HL-60/S4 treated with retinoic acid at 250 ng/mL for 4 days and 3 days (cell line): ENCODE measurements around the gene GSTT4.
"Not testable (repeated sequence)": the region's sequence is repeated elsewhere in the genome, so short reads cannot be mapped to it uniquely, and the experiment has no call there.

ENCODE experiments used
- in situ Hi-C: fragments of 300-500 bp; cut with MboI; formaldehyde crosslinking; loops from 2 replicates; pipeline ENCODE4 v1.7.0; 2022; ENCODE audit warnings: low sequenced_read_pairs

The GSTT4 gene

DNA sequence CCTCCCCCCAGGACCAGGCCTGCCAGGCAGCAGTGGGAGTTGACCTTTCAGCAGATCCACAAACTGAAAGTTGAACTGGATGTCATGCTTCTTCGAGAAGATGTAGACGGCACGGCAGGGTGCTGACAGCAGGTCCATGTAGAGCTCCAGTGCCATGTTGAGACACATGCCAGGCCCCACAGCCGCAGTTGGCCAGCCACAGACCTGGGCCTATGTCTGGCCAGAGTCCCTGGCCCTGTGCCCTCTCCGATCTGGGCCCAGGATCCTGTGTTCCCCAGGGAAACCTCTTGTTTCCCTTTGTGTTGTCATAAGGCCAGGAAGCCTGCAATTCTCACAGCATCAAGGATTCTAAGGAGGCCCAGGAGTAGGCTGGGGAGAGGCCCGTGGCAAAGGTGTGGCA lies at the start of gene GSTT4:
Gene GSTT4, minus strand, starts transcription at position 253 of the 400 bp plus-strand sequence. Its CDS starts 97 bp downstream, at position 156.
- in situ Hi-C loops = loop anchor here (5.0 to 25.0 kb wide), 2 partner anchors 68 to 532 kb away; no protein-coding TSS in a partner anchor

DNA sequence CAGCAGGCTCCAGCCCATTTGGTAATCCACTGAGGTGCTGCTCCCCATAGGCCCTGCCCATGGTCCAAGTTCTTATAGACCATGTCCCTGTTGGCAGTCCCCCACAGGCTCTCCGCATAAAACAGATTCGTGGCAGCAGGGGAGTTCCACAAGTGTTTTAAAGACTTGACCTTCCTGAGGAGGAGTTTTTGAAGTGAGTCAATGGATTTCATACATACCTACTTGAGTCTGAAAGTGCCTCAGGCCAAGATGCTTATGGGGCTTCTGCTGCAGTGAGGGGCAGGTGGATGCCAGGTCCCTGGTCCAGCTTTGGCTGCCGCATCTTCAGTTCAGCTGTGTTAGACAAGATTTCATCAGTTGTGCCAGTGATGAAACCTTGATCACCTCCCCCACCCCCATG lies 49.1 kb upstream of the GSTT4 start:
- in situ Hi-C loops = no loop called here

DNA sequence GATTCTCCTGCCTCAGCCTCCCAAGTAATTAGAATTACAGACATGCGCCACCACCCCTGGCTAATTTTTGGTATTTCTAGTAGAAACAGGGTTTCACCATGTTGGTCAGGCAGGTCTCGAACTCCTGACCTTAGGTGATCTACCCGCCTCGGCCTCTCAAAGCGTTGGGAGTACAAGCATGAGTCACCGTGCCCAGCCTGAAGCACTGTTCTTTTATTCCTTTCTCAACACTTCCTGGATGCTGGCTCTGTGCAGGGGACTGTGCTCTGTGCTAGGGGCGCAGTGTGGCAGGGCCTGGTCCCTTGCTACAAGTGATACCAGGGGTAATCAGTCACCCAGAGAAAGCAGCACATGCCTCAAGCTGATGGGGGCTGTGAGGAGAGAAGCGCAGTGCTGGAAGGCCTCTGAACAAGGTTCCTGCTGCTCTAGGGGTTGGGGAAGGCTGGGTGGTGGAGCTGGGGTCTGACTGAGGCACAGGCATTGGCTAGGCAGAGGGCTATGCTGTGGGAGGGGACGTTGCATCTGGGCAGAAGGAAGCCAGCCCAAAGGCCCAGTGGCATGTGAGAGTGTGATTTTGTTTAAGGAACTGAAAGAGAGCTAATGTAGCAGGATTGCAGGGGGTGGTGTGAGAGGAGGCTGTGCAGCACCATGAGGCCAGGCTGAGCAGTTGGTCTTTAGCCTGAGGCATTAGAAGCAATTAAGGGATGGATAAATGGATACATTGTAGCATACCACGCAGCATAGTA lies 48.4 kb upstream of the GSTT4 start:
- in situ Hi-C loops = no loop called here

DNA sequence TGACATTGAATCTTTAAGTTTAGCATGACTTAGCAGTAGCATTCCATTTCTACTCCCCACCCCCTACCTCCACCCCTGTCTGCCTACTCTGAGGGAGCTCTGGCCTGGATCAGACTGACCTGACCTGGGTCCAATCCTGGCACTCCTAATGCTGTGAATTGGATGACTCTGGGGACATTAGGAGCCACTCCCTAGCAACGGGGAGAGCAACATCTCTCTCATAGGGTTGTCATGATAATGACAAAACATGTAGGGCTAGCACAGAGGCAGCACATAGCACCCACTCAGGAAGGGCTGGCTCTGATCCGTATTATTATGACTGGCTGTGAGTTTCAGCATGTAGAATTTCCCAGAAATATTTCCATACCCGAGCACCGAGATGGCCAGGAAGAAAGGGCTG lies 46.3 kb upstream of the GSTT4 start:
- in situ Hi-C loops = no loop called here

DNA sequence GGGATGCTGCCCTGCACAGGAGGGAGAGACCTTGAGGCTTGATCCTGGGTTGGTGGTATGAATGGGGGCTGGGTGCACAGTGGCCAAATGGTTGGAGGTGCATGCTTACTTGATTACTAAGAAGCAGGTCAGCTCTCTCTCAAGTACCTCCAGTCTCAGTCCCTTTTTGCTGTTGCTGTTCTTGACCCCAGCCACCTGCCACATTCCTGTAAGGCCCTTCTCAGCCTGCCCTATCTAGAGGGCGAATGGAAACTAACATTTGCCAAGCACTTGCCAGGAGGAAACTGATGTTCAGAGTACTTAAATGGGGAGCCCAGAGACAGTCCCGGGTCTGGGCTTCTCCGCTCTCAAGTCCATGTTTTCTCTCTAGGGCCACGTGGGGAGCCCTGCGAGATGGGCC lies 45.8 kb upstream of the GSTT4 start:
- in situ Hi-C loops = no loop called here

DNA sequence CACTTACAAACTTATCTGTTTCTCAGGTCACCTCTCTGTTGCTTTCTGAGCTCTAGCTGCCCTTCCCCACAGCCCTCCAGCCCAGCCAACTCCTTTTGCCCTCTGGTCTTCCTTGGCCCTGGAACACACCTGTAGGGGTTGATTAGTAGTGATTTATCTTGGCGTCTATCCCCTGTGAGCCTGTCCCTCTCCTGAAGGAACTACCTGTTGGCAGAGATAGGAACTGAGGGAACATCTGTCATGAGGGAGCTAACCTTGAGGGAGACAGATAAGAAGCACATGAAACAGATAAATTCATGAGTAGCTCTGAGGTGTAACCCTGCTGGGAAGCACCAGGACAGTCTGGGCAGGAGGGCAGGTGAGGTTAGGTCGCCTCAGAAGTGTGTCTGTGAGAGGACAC lies 44.7 kb upstream of the GSTT4 start:
- in situ Hi-C loops = no loop called here

DNA sequence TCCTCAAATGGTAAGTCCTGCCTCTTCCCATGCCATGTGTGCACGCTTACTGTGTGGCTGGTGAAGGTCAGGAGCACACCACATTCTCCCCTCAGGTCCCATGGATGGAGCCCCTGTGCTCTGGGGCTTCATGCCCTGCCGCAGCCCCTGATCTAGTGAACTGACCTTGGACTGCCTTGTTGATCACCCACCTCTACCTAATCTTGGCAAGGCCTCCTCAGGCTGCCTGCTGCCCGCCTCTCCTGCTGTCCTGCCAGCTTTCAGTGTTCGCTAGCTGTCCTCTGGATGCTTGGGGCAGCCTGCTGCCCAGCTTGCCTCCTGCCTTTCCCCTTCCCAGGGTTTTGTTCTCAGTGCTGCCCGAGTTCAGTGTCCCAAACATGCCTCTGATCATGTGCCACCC lies 44.0 kb upstream of the GSTT4 start:
- in situ Hi-C loops = no loop called here

DNA sequence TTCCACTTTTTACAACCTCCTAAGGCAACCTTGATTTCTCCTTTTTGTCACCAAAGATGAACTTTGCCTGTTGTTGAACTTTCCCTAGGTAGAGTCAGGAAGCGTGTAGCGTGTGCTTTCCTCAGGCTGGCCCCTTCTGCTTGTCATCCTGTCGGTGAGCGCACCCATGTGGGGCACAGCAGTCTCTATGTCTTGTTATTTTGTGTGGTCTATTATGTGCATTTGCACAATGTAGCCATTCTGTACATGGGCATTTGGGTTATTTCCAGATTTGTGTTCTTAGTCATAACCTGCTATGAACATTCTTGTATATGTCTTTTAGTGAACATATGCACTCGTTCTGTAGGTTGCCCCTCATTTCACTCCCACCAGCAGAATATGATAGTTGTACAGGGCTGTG lies 40.8 kb upstream of the GSTT4 start:
- in situ Hi-C loops = no loop called here

DNA sequence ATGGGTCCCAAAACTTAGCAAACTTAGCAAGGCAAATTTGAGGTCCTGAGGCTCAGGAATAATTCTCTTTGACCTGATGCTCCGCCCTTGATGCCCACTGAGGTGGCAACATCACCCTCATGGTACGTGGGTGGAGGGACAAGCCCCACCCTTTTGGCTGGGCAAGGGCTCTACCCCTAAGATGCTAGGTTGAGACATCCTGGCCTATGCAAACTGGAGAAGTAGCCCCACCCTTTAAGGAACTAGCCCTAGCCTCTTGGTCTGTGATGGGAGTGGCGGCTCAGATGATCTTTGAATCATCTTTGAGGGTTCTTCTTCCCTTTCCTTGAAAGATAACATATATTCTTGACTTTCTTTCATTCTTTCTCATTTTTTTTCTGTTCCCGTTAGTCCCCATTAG lies 38.7 kb upstream of the GSTT4 start:
- in situ Hi-C loops = no loop called here

DNA sequence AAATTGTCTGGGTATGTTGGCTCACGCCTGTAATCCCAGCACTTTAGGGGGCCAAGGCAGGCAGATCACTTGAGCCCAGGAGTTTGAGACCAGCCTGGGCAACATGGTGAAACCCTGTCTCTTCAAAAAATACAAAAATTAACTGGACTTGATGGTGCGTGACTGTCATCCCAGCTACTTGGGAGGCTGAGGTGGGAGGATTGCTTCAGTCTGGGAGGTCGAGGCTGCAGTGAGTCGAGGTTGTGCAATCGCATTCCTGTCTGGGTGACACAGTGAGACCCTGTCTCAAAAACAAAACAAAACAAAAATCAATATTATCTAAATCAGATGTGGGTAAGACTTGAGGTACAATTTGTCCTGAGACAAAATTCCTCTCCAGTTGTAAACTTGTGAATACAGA lies 38.2 kb upstream of the GSTT4 start:
- in situ Hi-C loops = not testable (repeated sequence)

DNA sequence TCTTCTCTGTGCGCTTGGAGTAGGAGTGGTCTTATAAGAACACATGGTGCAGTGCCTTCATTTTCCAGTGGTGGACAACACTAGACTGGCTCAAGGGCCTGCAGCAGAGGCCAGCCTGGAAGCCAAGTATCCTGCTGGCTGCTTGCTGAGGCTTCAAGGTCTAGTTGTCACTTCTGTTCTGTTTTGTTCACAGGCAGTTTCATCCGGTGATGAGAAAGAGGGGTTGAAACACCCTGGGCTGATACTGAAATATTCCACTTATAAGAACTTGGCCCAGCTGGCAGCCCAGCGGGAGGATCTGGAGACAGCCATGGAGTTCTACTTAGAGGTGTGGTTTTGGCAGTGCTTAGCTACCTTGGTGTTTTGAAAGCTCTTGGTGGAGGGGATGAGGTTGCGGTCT lies 35.7 kb upstream of the GSTT4 start:
- in situ Hi-C loops = no loop called here

DNA sequence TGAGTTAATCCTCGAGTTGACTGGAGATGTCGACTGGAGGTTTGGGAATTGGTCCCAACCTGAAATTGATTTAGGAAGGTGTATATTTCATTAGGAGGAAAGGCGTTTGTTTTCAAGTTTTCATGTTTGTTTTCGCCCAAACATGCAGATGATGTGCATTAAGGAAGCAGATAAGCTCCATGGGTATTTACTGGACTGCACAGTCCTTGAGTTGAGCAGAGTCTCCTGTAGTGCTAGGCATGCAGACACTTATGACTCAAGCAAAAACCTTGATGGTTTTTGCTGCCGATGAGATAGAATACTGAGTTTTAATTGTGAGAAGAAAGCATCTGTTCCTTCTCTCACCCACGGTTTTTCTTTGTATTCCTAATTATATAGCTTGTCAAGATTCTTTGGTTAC lies 33.8 kb upstream of the GSTT4 start:
- in situ Hi-C loops = no loop called here

DNA sequence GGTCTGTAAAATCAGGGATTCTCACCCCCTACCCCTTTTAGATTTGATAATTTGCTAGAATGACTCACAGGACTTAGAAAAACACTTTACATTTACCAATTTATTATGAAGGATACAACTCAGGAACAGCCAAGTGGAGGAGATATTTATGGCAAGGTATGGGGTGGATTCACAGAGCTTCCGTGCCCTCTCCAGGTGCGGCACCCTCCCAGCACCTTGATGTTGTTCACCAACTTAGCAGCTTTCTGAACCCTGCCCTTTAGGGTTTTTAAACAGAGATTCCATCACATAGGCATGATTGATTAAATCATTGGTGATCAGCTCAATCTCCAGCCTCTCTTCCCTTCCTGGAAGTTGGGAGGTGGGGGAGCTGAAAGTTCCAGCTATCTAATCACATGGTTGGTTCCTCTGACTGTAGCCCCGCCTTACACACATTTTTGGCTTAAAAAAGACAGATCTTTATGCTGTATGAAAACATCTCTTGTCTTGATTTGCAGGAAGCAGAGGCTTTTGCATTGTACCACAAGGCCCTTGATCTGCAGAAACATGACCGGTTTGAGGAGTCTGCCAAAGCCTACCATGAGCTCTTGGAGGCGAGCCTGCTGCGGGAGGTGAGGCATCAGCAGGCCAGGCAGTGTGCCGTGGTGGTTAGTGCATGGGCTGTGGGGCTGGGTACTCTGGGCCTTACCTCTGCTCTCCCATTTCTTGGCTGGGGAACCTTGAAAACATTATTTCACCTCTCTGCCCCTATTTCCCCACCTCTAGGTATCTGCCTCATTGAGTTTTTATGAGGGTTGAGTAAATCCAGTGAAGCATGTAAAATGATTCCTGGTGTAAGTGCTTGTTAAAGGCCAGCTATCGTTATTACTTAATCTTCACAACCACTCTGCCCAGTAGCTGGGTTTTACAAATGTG lies 32.9 kb upstream of the GSTT4 start:
- in situ Hi-C loops = no loop called here

DNA sequence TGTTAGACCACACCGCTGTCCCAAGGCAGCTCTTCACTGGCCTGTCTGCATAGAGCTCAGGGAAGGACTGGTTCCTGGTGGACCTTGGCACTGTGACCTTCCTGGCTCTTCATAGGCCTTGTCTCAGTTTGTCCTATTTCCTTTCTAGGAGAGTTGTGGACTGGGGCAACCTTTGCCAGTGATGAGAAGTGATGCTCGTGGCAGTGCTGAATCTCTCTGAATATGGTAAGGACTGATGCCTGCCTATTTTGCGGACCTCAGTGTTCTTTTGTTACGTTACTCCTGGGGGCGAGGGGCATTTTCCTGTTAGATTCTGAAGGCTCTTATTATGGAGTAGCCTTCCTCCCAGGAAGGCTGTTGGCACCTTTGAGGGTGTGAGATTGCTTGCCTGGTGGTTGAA lies 30.0 kb upstream of the GSTT4 start:
- in situ Hi-C loops = no loop called here

DNA sequence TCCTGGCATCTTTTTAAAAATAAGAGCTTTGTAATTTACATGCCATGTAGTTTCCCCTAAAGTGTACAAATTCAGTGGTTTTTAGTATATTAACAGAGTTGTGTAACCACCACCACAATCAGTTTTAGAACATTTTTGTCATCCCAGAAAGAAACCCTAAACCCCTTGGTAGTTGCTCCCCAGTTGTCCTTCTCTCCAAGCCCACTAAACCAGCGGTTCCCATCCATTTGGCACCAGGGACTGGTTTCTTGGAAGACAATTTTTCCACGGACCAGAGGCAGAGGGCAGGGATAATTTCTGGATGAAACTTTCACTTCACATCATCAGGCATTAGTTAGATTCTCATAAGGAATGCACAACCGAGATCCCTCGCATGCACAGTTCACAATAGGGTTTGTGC lies 28.5 kb upstream of the GSTT4 start:
- in situ Hi-C loops = no loop called here

DNA sequence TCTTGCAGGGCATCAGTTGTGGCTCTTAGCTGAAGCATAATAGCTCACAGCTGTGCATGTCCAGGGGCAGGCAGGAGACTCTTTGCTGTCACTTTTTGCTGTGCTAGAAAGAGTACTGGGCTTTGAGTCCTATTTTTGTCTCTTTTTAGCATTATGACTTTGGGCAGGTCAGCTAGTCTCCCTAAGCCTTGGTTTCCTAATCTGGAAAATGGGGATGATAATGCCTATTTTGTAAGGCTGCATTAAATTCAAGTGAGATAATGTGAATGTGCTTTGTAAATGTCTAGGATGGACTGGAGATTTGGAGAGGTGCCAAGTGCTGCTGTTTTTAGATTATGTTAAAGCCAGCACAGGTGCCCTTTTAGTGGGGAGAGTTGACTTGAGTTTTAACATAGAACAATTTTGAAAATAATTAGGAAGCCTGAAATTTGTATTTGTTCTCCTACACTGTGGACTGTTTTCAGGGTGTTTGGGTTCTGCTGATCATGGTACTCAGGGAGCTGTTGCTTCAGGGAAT lies 25.0 kb upstream of the GSTT4 start:
- in situ Hi-C loops = no loop called here

DNA sequence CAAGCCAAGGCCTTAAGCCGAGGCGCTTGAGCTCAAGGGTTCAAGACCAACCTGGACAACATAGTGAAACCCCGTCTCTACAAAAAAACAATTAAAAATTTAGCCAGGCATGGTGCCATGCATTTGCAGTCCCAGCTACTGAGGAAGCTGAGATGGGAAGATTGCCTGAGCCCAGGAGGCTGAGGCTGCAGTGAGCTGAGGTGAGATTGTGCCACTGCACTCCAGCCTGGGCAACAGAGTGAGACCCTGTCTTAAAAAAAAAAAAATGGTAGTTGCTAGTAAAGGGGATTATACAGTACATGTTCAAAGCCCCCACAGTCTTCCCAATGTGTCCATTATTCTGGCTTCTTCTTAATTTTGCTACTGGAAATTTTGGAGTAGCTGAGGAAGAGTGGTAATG lies 24.1 kb upstream of the GSTT4 start:
- in situ Hi-C loops = no loop called here

DNA sequence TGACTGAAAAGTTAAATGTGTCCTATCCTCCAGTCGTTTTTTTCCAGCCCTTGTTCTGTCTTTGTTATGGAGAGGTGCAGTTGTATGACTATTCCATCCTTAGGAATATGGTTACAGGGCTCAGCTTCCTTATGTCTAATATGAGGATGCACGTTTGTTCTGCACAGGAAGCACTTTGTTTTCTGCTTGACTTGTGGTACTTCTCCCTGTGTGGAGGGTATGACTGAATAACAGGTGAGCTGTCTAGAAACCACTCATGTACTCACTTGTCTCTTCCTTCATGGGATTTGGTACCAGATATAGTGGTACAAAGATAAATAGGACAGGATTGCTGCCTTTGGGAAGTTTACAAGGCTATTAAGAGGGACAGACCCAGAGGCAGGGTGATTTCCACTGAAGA lies 23.3 kb upstream of the GSTT4 start:
- in situ Hi-C loops = no loop called here

DNA sequence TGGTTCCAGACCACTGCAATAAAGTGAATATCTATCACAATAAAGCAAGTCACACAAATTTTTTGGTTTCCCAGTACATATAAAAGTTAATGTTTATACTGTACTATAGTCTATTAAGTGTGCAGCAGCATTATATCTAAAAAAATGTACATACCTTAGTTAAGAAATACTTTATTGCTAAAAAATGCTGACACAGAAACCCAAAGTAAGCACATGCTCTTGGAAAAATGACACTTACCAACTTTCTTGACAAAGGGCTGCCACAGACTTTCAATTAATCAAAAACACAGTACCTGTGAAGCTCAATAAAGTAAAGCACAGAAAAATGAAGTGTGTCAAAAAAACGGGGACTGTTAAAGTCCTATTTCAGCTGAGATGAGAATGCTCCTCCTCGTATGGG lies 22.7 kb upstream of the GSTT4 start:
- in situ Hi-C loops = no loop called here

DNA sequence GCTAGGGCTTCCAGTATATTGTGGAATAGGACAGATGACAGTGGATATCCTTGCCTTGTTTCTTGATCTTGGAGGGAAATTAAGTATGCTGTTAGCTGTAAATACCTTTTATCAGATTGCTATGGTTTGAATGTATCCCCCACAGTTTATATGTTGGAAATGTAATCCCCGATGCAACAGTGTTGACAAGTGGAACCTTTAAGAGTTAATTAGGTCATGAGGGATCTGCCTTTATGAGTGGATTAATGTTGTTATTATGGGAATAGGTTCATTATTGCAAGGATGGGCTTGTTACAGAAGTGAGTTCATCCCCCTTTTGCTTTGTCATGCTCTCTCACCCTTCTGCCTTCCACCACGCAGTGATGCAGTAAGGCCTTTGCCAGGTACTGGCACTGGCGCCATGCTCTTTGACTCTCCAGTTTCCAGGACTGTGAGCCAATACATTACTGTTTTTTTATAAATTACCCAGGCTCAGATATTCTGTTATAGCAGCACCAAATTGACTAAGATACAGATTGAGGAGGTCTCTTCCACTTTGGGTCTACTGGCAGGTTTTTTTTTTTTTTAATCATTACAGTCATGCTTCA lies 22.2 kb upstream of the GSTT4 start:
- in situ Hi-C loops = no loop called here

DNA sequence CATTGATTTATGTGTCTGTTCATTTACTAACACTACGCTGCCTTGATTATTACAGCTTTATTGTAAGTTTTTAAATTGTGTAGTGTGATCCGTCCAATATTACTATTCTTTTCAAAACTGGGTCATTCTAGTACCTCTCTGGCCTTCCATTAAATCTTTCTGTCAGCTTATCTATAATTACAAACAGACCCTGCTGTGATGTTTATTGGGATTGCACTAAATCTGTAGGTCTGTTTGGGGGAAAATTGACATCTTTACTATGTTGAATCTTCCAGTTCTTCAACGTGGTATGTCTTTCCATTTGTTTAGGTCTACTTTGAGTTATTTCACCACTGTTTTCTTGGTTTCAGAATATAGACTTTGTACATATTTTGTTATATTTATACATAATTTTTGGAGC lies 21.5 kb upstream of the GSTT4 start:
- in situ Hi-C loops = no loop called here

DNA sequence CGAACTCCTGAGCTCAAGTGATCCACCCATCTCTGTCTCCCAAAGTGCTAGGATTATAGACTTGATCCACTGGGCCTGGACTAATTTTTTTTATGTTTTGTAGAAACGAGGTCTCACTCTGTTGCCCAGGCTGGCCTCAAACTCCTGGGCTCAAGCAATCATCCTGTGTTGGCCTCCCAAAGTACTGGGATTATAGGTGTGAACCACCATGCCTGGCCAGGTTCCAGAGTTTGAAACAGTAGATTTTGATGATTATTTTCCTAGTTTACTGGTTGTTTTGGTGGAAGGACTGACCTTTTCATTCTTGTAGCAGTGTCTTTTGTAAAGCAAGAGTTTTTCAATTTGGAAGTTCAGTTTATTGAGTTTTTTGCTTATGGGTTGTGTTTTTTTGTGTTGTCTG lies 20.8 kb upstream of the GSTT4 start:
- in situ Hi-C loops = no loop called here
